Hepatocyte (in vitro differentiated cells): ENCODE measurements around the gene PTPN6. TPM values are rescaled to one million over a fixed set of nuclear protein-coding genes. Genes with fewer than 3 reads are reported as not detected.
A peak's percentile ranks its signal among the peaks of the same experiment; 100 is the strongest.

Experiments
- DNase-seq: peaks from one replicate; pipeline ENCODE4 v3.0.0-alpha.2; 2016; ENCODE audit warnings: low spot score
- H2AFZ ChIP-seq: fragments of 200-600 bp; sonication (generic); 2 replicates; pipeline ENCODE4 v1.6.0; 2016; ENCODE audit warnings: antibody characterized with exemption, mild to moderate bottlenecking
- H3K27ac ChIP-seq: fragments of 200-600 bp; sonication (generic); 2 replicates; pipeline ENCODE4 v1.5.1; 2016; ENCODE audit warnings: mild to moderate bottlenecking
- H3K27me3 ChIP-seq: fragments of 200-600 bp; sonication (generic); 2 replicates; pipeline ENCODE4 v1.6.1; 2016
- H3K36me3 ChIP-seq: fragments of 200-600 bp; sonication (generic); replicated peaks from 2 replicates; pipeline ENCODE4 v1.5.1; 2016; ENCODE audit warnings: low read depth; ENCODE audit not compliant: insufficient read depth
- H3K4me1 ChIP-seq: fragments of 200-600 bp; sonication (generic); 2 replicates; pipeline ENCODE4 v1.5.1; 2016; ENCODE audit warnings: mild to moderate bottlenecking, moderate library complexity; ENCODE audit not compliant: insufficient read depth
- H3K4me2 ChIP-seq: fragments of 200-600 bp; sonication (generic); 2 replicates; pipeline ENCODE4 v1.6.0; 2016
- H3K4me3 ChIP-seq: fragments of 200-600 bp; sonication (generic); 2 replicates; pipeline ENCODE4 v1.5.1; 2016; ENCODE audit warnings: mild to moderate bottlenecking
- H3K79me2 ChIP-seq: fragments of 200-600 bp; sonication (generic); 2 replicates; pipeline ENCODE4 v1.6.0; 2017; ENCODE audit warnings: mild to moderate bottlenecking
- H3K9me2 ChIP-seq: fragments of 200-600 bp; sonication (generic); replicated peaks from 2 replicates; pipeline ENCODE4 v1.6.0; 2017; ENCODE audit warnings: mild to moderate bottlenecking; ENCODE audit not compliant: insufficient read depth
- H3K9me3 ChIP-seq: fragments of 200-600 bp; sonication (generic); 2 replicates; pipeline ENCODE4 v1.5.1; 2016; ENCODE audit warnings: low read depth, mild to moderate bottlenecking
- H4K20me1 ChIP-seq: fragments of 200-600 bp; sonication (generic); 2 replicates; pipeline ENCODE4 v1.6.0; 2016; ENCODE audit warnings: mild to moderate bottlenecking; ENCODE audit not compliant: insufficient read depth, poor library complexity, severe bottlenecking
- CTCF ChIP-seq: fragments of 200-600 bp; sonication (generic); IDR thresholded peaks from 2 replicates; pipeline ENCODE4 v1.5.1; 2016; ENCODE audit warnings: antibody characterized with exemption, mild to moderate bottlenecking; ENCODE audit not compliant: poor library complexity
- EZH2 ChIP-seq: fragments of 200-600 bp; sonication (generic); IDR thresholded peaks from 2 replicates; pipeline ENCODE4 v1.6.1; 2016; ENCODE audit warnings: antibody characterized with exemption, mild to moderate bottlenecking, borderline replicate concordance
- EZH2phosphoT487 ChIP-seq: fragments of 200-600 bp; sonication (generic); IDR thresholded peaks from one replicate; pipeline ENCODE4 v1.6.1; 2018; ENCODE audit warnings: antibody characterized with exemption, mild to moderate bottlenecking, low read depth, moderate library complexity; ENCODE audit not compliant: unreplicated experiment, severe bottlenecking
- WGBS: methylation state at CpG from one replicate; pipeline ENCODE4 v1.1.6; 2016; ENCODE audit warnings: low lambda C conversion rate; ENCODE audit errors: missing lambda C conversion rate; 5-methylcytosine and 5-hydroxymethylcytosine counted together
- polyA plus RNA-seq: library from polyadenylated mRNA; unstranded; fragments of >200 nt; fragmentation: Nextera tagmentation; extraction: Ambion mirVana; gene quantifications from 2 replicates; pipeline ENCODE4 v1.2.1, GENCODE V29; 2016
- total RNA-seq: library from RNA; depleted of rRNA; stranded (reverse); fragments of >200 nt; gene quantifications from 2 replicates; pipeline ENCODE4 v1.2.3, GENCODE V29; 2014

PTPN6 gene
- total and polyA plus RNA-seq, 2 experiments from 2014 or later: 14.5 to 20.8 TPM

- no peak for DNase-seq
Observed at GRCh38 chr12:6909421-6910145, 41.6 kb upstream of the PTPN6 start.

GRCh38 chr12:6912164-6912935, 38.8 kb upstream of the PTPN6 start:
- Histone ChIP-seq H3K4me2 (no peak overlapping the region), H3K27ac (no peak overlapping the region)

More at GRCh38 chr12:6909421-6910145, 41.6 kb upstream of the PTPN6 start:
- H4K20me1 ChIP-seq: no peaks in the 10 kb centered on the region
- no peak overlapping the region for H3K4me2 ChIP-seq
- 91% methylated on average over 4 of the region's 4 CpGs for WGBS
- no peak overlapping the region for H3K4me3 ChIP-seq
- peaks cover 12% of the 10 kb centered on the region for H3K27me3 ChIP-seq
- H3K9me3 ChIP-seq: no peaks in the 10 kb centered on the region
- peaks cover 7% of the 10 kb centered on the region for H3K4me1 ChIP-seq
- no peaks in the 10 kb centered on the region for H3K9me2 ChIP-seq
- TF ChIP-seq CTCF (no peak), EZH2 (no peak), EZH2phosphoT487 (no peak)
- H2AFZ ChIP-seq: no peak overlapping the region
- no peaks in the 10 kb centered on the region for H3K79me2 ChIP-seq
- H3K36me3 ChIP-seq: no peaks in the 10 kb centered on the region
- no peak overlapping the region for H3K27ac ChIP-seq

GRCh38 chr12:6914246-6914946, 36.8 kb upstream of the PTPN6 start, which contains the start of gene ENO2:
TSS of gene ENO2 (plus strand) at chr12:6914580. CDS start at chr12:6915833, 1,253 bp downstream.
- Histone ChIP-seq H3K9me2 (no peaks in the 10 kb centered on the region), H3K4me2 (peak within 1 kb of the TSS; percentile 99), H3K27me3 (peaks cover 16% of the 10 kb centered on the region), H3K27ac (peak within 1 kb of the TSS; percentile 48), H3K4me3 (peak within 1 kb of the TSS; percentile 52), H3K79me2 (no peaks in the 10 kb centered on the region), H2AFZ (peak within 1 kb of the TSS; percentile 96), H3K36me3 (no peaks in the 10 kb centered on the region), H4K20me1 (no peaks in the 10 kb centered on the region), H3K9me3 (no peaks in the 10 kb centered on the region), H3K4me1 (peaks cover 11% of the 10 kb centered on the region)
- DNase-seq: peak; percentile 86
- 3% methylated on average over 20 of the region's 68 CpGs for WGBS
- no peak for TF ChIP-seq EZH2phosphoT487
- no peak for TF ChIP-seq CTCF
- TF ChIP-seq EZH2: no peak

More at GRCh38 chr12:6912164-6912935, 38.8 kb upstream of the PTPN6 start:
- H2AFZ ChIP-seq: no peak overlapping the region
- H3K4me1 ChIP-seq: peaks cover 11% of the 10 kb centered on the region
- H4K20me1 ChIP-seq: no peaks in the 10 kb centered on the region
- H3K36me3 ChIP-seq: no peaks in the 10 kb centered on the region
- WGBS: 92% methylated on average over 15 of the region's 15 CpGs
- no peaks in the 10 kb centered on the region for H3K79me2 ChIP-seq
- no peaks in the 10 kb centered on the region for H3K9me3 ChIP-seq
- peaks cover 16% of the 10 kb centered on the region for H3K27me3 ChIP-seq
- no peak for DNase-seq
- H3K4me3 ChIP-seq: no peak overlapping the region
- TF ChIP-seq CTCF: no peak
- no peak for TF ChIP-seq EZH2phosphoT487
- no peak for TF ChIP-seq EZH2
- no peaks in the 10 kb centered on the region for H3K9me2 ChIP-seq
